Mesenchymal stem cell (in vitro differentiated cells and primary cell): ENCODE results near the gene NEK11.

Experiments used
- DNase-seq: peaks from one replicate; pipeline ENCODE4 v3.0.0-alpha.2; 2013
- H2AFZ ChIP-seq: one replicate; pipeline ENCODE4 v1.6.1; 2013; ENCODE audit warnings: low read depth, mild to moderate bottlenecking, control low read depth, inconsistent platforms, low read length, moderate library complexity
- H2AK5ac ChIP-seq: 2 replicates; pipeline ENCODE4 v1.6.1; 2013; ENCODE audit warnings: low read length, moderate library complexity, mild to moderate bottlenecking, inconsistent platforms; ENCODE audit not compliant: severe bottlenecking
- H2BK120ac ChIP-seq: one replicate; pipeline ENCODE4 v1.6.1; 2013; ENCODE audit warnings: low read depth, mild to moderate bottlenecking, inconsistent platforms, low read length, moderate library complexity
- H2BK12ac ChIP-seq, 2 experiments: one replicate each; pipeline ENCODE4 v1.6.1; 2013; ENCODE audit warnings: inconsistent platforms in 2 of 2, low read length in 2 of 2, mild to moderate bottlenecking in 2 of 2, moderate library complexity in 2 of 2, control low read depth in 1 of 2
- H2BK15ac ChIP-seq: one replicate; pipeline ENCODE4 v1.6.1; 2013; ENCODE audit warnings: mild to moderate bottlenecking, low read depth, inconsistent platforms; ENCODE audit not compliant: poor library complexity, severe bottlenecking
- H2BK5ac ChIP-seq: 2 replicates; pipeline ENCODE4 v1.6.1; 2013; ENCODE audit warnings: low read depth, mild to moderate bottlenecking, low read length, control low read depth, inconsistent platforms; ENCODE audit not compliant: poor library complexity, severe bottlenecking
- H3K14ac ChIP-seq, 2 experiments: one replicate each; pipeline ENCODE4 v1.6.1; 2013; ENCODE audit warnings: inconsistent platforms in 2 of 2, low read length in 2 of 2, control low read depth in 1 of 2, mild to moderate bottlenecking in 1 of 2, moderate library complexity in 1 of 2
- H3K18ac ChIP-seq, 2 experiments: one replicate each; pipeline ENCODE4 v1.6.1; 2013; ENCODE audit warnings: inconsistent platforms in 2 of 2, low read length in 2 of 2, control low read depth in 1 of 2, low read depth in 1 of 2, mild to moderate bottlenecking in 1 of 2
- H3K23ac ChIP-seq, 2 experiments: one replicate each; pipeline ENCODE4 v1.6.1; 2013; ENCODE audit warnings: inconsistent platforms in 2 of 2, low read length in 2 of 2, mild to moderate bottlenecking in 2 of 2, moderate library complexity in 2 of 2, control low read depth in 1 of 2
- H3K27ac ChIP-seq: 2 replicates; pipeline ENCODE4 v1.5.1; 2013; ENCODE audit warnings: mild to moderate bottlenecking, moderate library complexity, low read length, control low read depth, inconsistent platforms; ENCODE audit not compliant: poor library complexity, severe bottlenecking
- H3K27me3 ChIP-seq, 2 experiments: 2 replicates each; pipeline versions ENCODE4 v1.6.1 to v1.7.0; 2013; ENCODE audit warnings: low read length in 2 of 2, mild to moderate bottlenecking in 2 of 2, moderate library complexity in 2 of 2, control low read depth in 1 of 2, inconsistent platforms in 1 of 2; ENCODE audit not compliant: control insufficient read depth in 1 of 2, insufficient read depth in 1 of 2
- H3K36me3 ChIP-seq, 2 experiments: 2 replicates each; pipeline versions ENCODE4 v1.6.1 to v1.7.0; 2013; ENCODE audit warnings: low read length in 2 of 2, control low read depth in 1 of 2, inconsistent platforms in 1 of 2, low read depth in 1 of 2, mild to moderate bottlenecking in 1 of 2; ENCODE audit not compliant: insufficient read depth in 2 of 2, control insufficient read depth in 1 of 2
- H3K4ac ChIP-seq, 2 experiments: one replicate each; pipeline ENCODE4 v1.6.1; 2013; ENCODE audit warnings: inconsistent platforms in 2 of 2, low read length in 2 of 2, mild to moderate bottlenecking in 2 of 2, moderate library complexity in 2 of 2, control low read depth in 1 of 2, low read depth in 1 of 2
- H3K4me1 ChIP-seq: 2 replicates; pipeline ENCODE4 v1.6.1; 2013; ENCODE audit warnings: low read depth, low read length, control low read depth; ENCODE audit not compliant: control insufficient read depth, insufficient read depth
- H3K4me2 ChIP-seq: 2 replicates; pipeline ENCODE4 v1.6.1; 2013; ENCODE audit warnings: low read length, mild to moderate bottlenecking, inconsistent platforms; ENCODE audit not compliant: poor library complexity, severe bottlenecking
- H3K4me3 ChIP-seq, 2 experiments: 2 replicates each; pipeline versions ENCODE4 v1.5.1 to v1.7.0; 2013; ENCODE audit warnings: low read length in 2 of 2, mild to moderate bottlenecking in 2 of 2, control low read depth in 1 of 2, low read depth in 1 of 2; ENCODE audit not compliant: insufficient read depth in 1 of 2
- H3K79me1 ChIP-seq: replicated peaks from 2 replicates; pipeline ENCODE4 v1.6.1; 2013; ENCODE audit warnings: mild to moderate bottlenecking, control low read depth, low read length, inconsistent platforms; ENCODE audit not compliant: poor library complexity, severe bottlenecking
- H3K9ac ChIP-seq: 2 replicates; pipeline ENCODE4 v1.7.0; 2013; ENCODE audit warnings: mild to moderate bottlenecking, low read length, moderate library complexity
- H3K9me3 ChIP-seq: 2 replicates; pipeline ENCODE4 v1.7.0; 2013; ENCODE audit warnings: mild to moderate bottlenecking, low read length; ENCODE audit not compliant: control insufficient read depth
- H4K8ac ChIP-seq: one replicate; pipeline ENCODE4 v1.6.1; 2013; ENCODE audit warnings: inconsistent platforms, mild to moderate bottlenecking, low read length, moderate library complexity
- H4K91ac ChIP-seq: one replicate; pipeline ENCODE4 v1.6.1; 2013; ENCODE audit warnings: mild to moderate bottlenecking, low read length, inconsistent platforms
- WGBS: methylation state at CpG from one replicate; pipeline ENCODE4 v1.1.7; 2013; ENCODE audit warnings: mixed read lengths; 5-methylcytosine and 5-hydroxymethylcytosine counted together

NEK11 gene

GRCh38 chr3:131158434-131158833 is 131.8 kb downstream of the NEK11 start:
- Histone ChIP-seq H2BK12ac (no peak overlapping the region), H3K23ac (no peak overlapping the region), H3K36me3 (peaks cover 0 to 4% of the 10 kb centered on the region in 2 experiments), H3K4me3 (no peak overlapping the region), H3K79me1 (no peaks in the 10 kb centered on the region), H2BK120ac (no peak overlapping the region), H2AK5ac (no peak overlapping the region), H3K14ac (peak overlapping the region in 1 of 2 experiments; percentile 23), H2BK5ac (no peak overlapping the region), H3K9me3 (no peaks in the 10 kb centered on the region), H4K91ac (no peak overlapping the region), H3K18ac (no peak overlapping the region), H3K9ac (no peak overlapping the region), H2BK15ac (no peak overlapping the region), H3K27ac (no peak overlapping the region), H3K4ac (no peak overlapping the region), H4K8ac (no peak overlapping the region), H3K4me1 (no peaks in the 10 kb centered on the region), H2AFZ (no peak overlapping the region), H3K27me3 (no peaks in the 10 kb centered on the region), H3K4me2 (no peak overlapping the region)
- 88% methylated on average over 4 of the region's 4 CpGs for WGBS
- no peak for DNase-seq

GRCh38 chr3:131162516-131162915 is 135.8 kb downstream of the NEK11 start:
- Histone ChIP-seq H2BK5ac (no peak overlapping the region), H3K23ac (no peak overlapping the region), H3K27ac (no peak overlapping the region), H3K18ac (no peak overlapping the region), H3K4me1 (peaks cover 3% of the 10 kb centered on the region), H3K36me3 (peaks cover 0 to 4% of the 10 kb centered on the region in 2 experiments), H2BK15ac (no peak overlapping the region), H3K9ac (no peak overlapping the region), H4K91ac (no peak overlapping the region), H3K9me3 (no peaks in the 10 kb centered on the region), H3K4me3 (no peak overlapping the region), H3K14ac (no peak overlapping the region), H4K8ac (no peak overlapping the region), H2AFZ (no peak overlapping the region), H2BK120ac (no peak overlapping the region), H3K4me2 (no peak overlapping the region), H3K27me3 (no peaks in the 10 kb centered on the region), H2BK12ac (no peak overlapping the region), H2AK5ac (no peak overlapping the region), H3K4ac (no peak overlapping the region), H3K79me1 (no peaks in the 10 kb centered on the region)
- WGBS: 85% methylated on average over 4 of the region's 5 CpGs
- no peak for DNase-seq

GRCh38 chr3:131167867-131168266 is 141.2 kb downstream of the NEK11 start:
- no peak for DNase-seq
- Histone ChIP-seq H4K91ac (no peak overlapping the region), H3K9me3 (no peaks in the 10 kb centered on the region), H2BK5ac (no peak overlapping the region), H2BK15ac (no peak overlapping the region), H3K4me2 (no peak overlapping the region), H3K4me1 (peaks cover 3% of the 10 kb centered on the region), H3K4me3 (no peak overlapping the region), H2AK5ac (no peak overlapping the region), H3K4ac (no peak overlapping the region), H2BK12ac (no peak overlapping the region), H2AFZ (no peak overlapping the region), H3K9ac (no peak overlapping the region), H3K18ac (no peak overlapping the region), H4K8ac (no peak overlapping the region), H3K14ac (no peak overlapping the region), H2BK120ac (no peak overlapping the region), H3K27me3 (no peaks in the 10 kb centered on the region), H3K27ac (no peak overlapping the region), H3K79me1 (no peaks in the 10 kb centered on the region), H3K23ac (no peak overlapping the region), H3K36me3 (peaks cover 0 to 3% of the 10 kb centered on the region in 2 experiments)
- WGBS: 93% methylated on average over 1 of the region's 1 CpG

- H4K91ac ChIP-seq: no peak overlapping the region
- H2AFZ ChIP-seq: no peak overlapping the region
- 82% methylated on average over 3 of the region's 3 CpGs for WGBS
- H2BK15ac ChIP-seq: no peak overlapping the region
- H3K27ac ChIP-seq: no peak overlapping the region
- H3K36me3 ChIP-seq: peaks cover 0 to 3% of the 10 kb centered on the region in 2 experiments
- no peaks in the 10 kb centered on the region for H3K9me3 ChIP-seq
- no peak overlapping the region for H2BK120ac ChIP-seq
- no peak overlapping the region for H3K4me2 ChIP-seq
- no peaks in the 10 kb centered on the region for H3K79me1 ChIP-seq
- no peak overlapping the region for H3K4me3 ChIP-seq
- DNase-seq: no peak
- H4K8ac ChIP-seq: no peak overlapping the region
- H3K4me1 ChIP-seq: peaks cover 3% of the 10 kb centered on the region
- H2BK12ac ChIP-seq: no peak overlapping the region
- H3K14ac ChIP-seq: no peak overlapping the region
- no peaks in the 10 kb centered on the region for H3K27me3 ChIP-seq
- H3K9ac ChIP-seq: no peak overlapping the region
- H2BK5ac ChIP-seq: no peak overlapping the region
- H3K18ac ChIP-seq: no peak overlapping the region
- H2AK5ac ChIP-seq: no peak overlapping the region
- H3K23ac ChIP-seq: no peak overlapping the region
- H3K4ac ChIP-seq: no peak overlapping the region
Measured at GRCh38 chr3:131169331-131169730, 142.7 kb downstream of the NEK11 start.
